ENCODE measurements around the gene TSPAN32. TPM values are rescaled to one million over a fixed set of nuclear protein-coding genes. Genes with fewer than 3 reads are reported as not detected.

Gene TSPAN32
- total and polyA plus RNA-seq, 2 donors (not counting 3 experiments of a cell fraction or from before 2014, with no cell fraction given), result not detected

DNA sequence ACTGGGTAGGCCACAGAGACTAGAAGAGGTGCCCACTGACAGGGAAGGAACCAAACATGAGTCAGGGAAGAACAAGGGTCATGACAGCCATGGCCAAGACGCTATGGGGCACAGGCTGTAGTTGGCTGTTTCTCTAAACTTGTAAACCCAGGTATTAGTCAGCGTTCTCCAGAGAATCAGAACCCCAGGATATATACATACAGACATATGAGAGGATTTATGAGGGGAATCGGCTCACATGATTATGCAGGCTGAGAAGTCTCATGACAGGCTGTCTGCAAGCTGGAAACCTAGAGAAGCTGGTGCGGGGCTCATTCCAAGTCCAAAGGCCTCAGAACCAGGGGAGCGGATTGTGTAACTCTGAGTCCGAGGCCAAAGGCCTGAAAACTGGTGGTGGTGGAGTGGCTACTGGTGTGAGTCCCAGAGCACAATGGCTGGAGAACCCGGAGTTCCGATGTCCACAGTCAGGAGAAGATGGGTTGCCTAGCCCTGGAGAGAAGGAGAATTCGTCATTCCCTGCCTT lies 45.6 kb downstream of the TSPAN32 start:
- ChIA-PET POLR2A (no interaction called here), CTCF (no interaction called here)
- Histone ChIP-seq H3K4me1 (ENCODE audit: control insufficient read depth, extremely low read depth, insufficient read depth, low read length) (no peaks in the 10 kb centered on the region), H3K36me3 (ENCODE audit: control insufficient read depth in 2 of 2, extremely low read depth in 1 of 2, insufficient read depth in 2 of 2, low read length in 2 of 2) (no peaks in the 10 kb centered on the region), H3K9me3 (replicated peaks; ENCODE audit: control insufficient read depth, insufficient read depth, low read length) (no peaks in the 10 kb centered on the region), H3K9ac (replicated peaks; ENCODE audit: extremely low read depth, insufficient read depth, low read length) (no peak overlapping the region), H3K9me1 (replicated peaks; ENCODE audit: control insufficient read depth, extremely low read depth, insufficient read depth, low read length) (no peaks in the 10 kb centered on the region), H3K79me2 (ENCODE audit: control insufficient read depth, insufficient read depth, low read length) (no peaks in the 10 kb centered on the region), H4K20me1 (replicated peaks; ENCODE audit: control insufficient read depth, extremely low read depth, insufficient read depth, low read length) (no peaks in the 10 kb centered on the region), H3K27ac (ENCODE audit: insufficient read depth, low read depth, low read length) (no peak overlapping the region), H3K4me3 (replicated peaks in 1 of 3; ENCODE audit: insufficient read depth in 1 of 3, low read depth in 1 of 3, low read length in 3 of 3) (no peak overlapping the region), H3K27me3 (ENCODE audit: control insufficient read depth in 2 of 2, insufficient read depth in 2 of 2, low read length in 2 of 2) (peaks cover 2 to 5% of the 10 kb centered on the region in 2 experiments), H3K4me2 (ENCODE audit: insufficient read depth, low read length) (no peak overlapping the region), H2AFZ (ENCODE audit: low read depth, low read length) (no peak overlapping the region)
- DNase-seq (ENCODE audit: low read depth, low spot score) (no peak), FAIRE-seq (no peak)
- intact Hi-C loops (cut with micrococcal nuclease) (no loop called here), dilution Hi-C loops (cut with MboI; ENCODE audit: extremely low pct_ligation_motif_present, low sequenced_read_pairs) (no loop called here)
- no TSS peak for BruUV-seq (replicated peaks)
- TF ChIP-seq POLR2AphosphoS5 (IDR thresholded peaks at IDR 0.05; ENCODE audit: insufficient read depth, low read depth, low read length) (no peak), POLR2A (IDR thresholded peaks at IDR 0.05; ENCODE audit: low read depth, low read length) (no peak), JUN (IDR thresholded peaks at IDR 0.05; ENCODE audit: borderline replicate concordance, insufficient read depth, insufficient read length, low read depth) (no peak), CTCF (IDR thresholded peaks at IDR 0.05; ENCODE audit: extremely low read depth in 1 of 2, insufficient read depth in 1 of 2, low read depth in 1 of 2, low read length in 2 of 2) (no peak), FOS (IDR thresholded peaks at IDR 0.05; ENCODE audit: borderline replicate concordance, insufficient read depth, low read length) (no peak), EZH2 (IDR thresholded peaks at IDR 0.05; ENCODE audit: borderline replicate concordance, low read depth, low read length, severe bottlenecking) (no peak), MYC (IDR thresholded peaks at IDR 0.05; ENCODE audit: low read depth, low read length) (no peak), GATA2 (IDR thresholded peaks at IDR 0.05; ENCODE audit: insufficient read depth, insufficient read length, low read depth, low read length) (no peak)
- TF ChIP-seq, protein P1, sequence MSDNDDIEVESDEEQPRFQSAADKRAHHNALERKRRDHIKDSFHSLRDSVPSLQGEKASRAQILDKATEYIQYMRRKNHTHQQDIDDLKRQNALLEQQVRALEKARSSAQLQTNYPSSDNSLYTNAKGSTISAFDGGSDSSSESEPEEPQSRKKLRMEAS (IDR thresholded peaks at IDR 0.05; ENCODE audit: insufficient read depth, insufficient read length), result no peak

All from endothelial cell of umbilical vein (primary cell).